ENCODE results near the gene GMEB2.
"Not testable (repeated sequence)": the region's sequence is repeated elsewhere in the genome, so short reads cannot be mapped to it uniquely, and the experiment has no call there.

GMEB2 gene

DNA sequence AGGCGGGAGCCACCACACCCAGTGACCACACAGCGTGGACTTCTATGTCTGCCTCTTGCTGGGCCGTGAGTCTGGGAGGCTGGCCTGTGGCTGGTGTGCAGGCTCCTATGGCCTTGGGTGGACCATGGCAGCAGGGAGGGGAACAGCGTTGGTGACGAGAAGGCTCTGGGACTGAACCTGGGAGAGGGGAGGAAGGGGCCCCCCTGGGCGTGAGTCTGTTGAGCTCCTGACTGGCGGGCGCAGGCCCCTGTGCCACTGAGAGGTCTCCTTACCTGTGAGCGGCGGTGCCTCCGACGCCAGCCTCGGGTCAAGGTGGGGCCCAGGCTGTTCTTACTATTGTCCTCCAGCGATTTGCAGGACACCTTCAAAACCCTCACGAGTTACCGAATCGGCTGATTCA, 40.1 kb downstream of the GMEB2 start:
- DNase-seq: no peak

DNA sequence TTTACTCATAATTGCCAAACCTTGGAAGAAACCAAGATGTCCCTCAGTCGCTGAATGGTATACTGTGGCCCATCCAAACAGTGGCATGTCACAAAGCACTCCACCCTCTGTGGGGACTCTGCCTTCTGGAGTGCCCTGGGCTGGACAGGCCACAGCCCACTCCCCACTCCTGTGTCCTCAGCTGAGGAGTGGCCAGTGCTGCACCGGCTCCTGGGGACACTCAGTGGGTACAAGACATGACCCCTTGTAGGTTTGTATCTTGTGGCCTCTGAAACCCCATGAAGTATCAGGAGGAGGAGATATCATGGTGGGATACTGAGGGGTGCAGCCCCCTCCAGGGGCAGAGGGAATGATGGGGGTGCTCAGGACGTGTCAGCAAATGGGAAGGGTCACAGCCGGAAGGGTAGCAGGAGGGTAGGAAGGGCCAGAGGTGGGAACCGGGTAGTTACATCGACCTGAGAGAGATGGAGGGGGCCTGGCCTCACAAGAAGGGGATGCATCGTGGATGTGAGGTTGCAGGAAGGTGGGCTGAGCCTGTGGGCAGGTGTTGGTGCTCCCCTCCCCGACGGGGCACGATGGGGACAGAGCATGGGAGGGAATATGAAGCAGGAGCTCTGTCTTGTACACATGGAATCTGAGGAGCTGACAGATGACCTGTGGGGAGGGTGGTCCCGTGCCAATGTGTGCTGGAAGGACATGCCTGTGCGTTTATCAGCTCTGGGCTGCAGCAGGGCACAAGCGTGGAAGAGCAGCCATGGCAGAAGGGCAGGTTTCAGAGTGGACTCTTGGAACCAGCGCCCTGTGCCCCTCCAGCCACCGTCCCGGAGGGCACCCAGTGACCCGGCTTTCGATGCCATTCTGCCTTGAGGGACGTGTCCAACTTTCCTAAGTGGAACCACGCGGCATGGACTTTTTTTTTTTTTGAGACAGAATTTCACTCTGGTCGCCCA, 41.0 kb downstream of the GMEB2 start:
- no peak for DNase-seq

DNA sequence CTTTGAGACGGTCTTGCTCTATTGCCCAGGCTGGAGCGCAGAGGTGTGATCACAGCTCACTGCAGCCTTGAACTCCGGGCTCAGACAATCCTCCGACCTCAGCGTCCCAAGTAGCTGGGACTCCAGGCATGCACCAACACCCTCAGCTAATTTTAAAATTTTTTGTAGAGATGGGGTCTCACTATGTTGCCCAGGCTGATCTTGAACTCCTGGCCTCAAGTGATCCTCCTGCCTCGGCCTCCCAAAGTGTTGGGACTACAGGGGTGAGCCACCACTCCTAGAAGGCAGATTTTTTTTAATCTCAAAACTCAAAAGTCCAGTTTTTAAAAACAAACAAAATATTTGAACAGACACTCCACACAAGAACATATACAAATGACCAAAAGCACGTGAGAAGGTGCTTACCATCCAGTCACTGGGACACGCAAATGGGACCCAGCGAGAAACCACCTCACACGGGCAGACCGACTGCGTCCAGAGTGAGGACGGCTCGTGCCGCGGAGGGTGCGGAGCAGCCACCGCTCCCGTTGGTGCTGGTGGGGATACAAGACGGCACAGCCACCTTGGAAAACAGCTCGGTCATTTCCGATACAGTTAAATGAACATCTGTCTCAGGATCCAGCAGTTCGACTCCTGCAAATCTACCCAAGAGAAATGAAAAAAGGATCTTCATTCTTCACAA, 44.4 kb downstream of the GMEB2 start:
- no peak for DNase-seq

DNA sequence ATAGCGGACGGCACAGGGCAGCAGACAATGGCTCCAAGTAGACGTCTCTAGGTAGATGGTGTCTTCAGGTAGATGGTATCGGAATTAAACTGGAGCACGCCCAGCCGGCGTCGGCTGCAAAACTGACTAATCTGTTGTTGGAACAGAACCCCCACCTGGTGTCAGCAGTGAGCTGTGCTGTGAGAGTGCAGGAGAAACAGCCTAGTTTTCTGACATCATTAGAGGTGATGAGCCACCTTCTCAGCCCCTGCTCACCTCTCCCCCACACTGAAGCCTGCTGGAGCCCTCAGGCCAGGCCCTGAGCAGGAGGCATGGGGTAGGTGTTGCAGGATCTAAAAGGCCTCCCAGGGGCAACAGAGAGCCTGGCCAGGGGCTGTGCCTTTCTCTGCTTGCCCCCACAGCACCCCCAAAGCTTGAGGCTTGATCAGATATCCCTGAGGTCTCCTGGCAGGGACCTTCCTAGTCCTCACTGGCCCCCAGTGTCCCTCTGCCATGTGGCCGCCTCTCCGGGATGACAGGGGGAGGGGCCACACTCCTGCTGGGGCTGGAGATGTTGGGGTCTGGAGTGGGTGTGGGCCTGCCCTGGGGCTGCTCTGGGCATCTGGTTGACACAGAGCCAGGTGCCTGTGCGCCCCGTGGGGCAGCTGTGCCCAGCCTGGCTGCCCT, 46.0 kb downstream of the GMEB2 start:
- DNase-seq: peak; percentile 68

DNA sequence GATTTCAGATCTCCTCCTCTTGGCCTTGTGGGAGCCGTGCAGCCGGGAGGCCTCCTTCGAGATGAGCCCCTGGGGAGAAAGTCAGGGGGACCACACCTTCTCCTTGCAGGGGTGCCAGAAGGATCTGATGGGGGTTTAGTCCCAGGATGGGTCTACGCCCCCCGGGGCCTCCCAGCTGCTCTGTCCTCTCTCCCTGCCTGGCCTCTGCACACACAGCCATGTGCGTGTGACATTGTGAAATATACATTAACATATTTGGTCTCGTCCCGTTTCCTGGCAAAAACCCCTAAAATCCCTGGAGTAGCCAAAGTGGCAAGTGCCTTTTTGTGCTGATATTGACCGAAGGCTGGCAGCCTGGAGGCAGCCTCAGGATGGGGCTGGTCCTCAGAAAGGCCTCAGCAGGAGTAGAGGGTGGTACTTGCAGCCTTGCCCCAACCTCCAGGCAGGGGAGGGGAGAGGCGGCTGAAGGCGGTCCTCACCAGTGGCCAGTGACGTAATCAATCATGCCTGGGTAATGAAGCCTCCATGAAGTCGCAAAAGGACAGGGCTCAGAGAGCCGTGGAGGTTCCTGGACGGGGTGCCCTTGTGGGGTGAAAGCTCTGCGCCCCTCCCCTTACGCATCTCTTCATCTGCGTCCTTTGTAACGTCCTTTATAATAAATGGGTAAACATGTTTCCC, 47.7 kb downstream of the GMEB2 start:
- no peak for DNase-seq

DNA sequence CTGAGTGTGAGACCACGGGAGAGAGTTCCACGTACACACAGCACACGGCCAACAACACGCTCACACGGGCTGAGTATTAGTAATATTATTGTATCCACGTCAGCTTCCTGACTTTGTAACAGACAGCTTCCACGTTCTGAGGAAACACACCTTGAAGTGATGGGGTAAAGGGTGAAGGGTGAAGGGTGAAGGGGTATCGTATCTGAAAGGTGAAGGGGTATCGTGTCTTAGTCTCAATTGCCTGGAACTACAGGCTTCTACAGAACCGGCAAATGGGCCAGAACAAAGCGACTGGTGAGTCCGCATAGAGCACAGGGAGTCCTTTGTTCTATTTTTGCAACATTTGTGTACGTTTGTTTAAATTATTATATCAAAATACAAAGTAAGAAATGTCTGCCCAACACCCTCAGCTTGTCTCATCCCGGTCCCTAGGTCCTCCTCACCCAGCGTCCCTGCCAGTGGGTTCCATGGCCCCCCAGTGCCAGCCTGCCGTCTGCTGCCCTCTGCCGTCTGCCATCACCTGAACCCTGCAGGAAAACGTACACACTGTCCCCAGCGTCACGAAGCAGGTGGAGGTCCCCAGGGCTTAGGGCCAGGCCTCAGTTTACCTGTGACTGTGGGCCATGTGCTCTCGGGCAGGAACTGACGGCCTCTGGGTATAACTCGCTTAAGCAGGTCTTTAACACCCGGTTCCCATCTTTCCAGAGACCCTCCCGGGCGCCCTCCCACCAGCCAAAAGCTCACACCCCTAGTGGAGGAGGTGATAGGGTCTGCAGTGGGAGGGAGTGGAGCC, 48.5 kb downstream of the GMEB2 start:
- no peak for DNase-seq

DNA sequence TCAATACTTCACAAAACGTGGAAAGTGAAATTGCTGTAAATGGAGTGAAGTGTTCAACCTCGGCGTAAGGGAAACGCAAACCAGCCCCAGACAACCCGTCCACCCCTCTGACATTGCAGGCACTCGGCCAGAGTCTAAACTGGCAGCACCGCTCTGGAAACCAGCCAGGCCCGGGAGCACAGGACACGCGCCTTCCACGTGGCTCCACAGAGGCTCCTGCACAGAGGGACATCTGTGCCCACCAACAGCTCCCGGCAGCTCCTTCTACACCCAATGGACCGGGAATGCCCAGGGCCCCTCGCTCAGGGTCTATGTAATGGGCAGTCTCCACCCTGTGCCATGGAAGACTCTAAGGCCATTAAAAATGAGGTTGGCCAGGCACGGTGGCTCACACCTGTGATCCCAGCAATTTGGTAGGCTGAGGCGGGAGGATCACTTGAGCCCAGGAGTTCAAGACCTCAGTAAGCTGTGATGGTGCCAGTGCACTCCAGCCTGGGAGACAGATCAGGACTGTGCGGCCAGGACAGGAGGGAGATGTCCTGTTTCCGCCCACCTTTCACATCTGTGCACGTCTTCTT, 49.5 kb downstream of the GMEB2 start:
- DNase-seq: no peak

DNA sequence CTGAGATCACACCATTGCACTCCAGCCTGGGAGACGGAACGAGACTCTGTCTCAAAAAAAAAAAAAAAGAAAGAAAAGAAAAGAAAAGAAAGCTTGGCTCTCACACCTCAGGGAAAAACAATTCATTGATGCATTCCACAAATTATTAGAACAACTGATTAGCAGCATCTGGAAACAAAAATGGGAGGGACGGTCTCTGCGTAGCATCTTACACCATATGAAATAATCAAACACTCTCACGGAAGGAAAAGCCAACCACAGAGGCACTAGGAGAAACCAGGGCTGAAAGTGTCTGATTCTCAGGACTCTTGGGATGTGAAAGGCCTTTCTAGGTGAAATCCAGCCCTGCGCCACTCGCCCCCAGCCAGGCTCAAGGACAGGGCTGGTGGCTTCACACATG, 50.6 kb downstream of the GMEB2 start:
- no peak for DNase-seq

DNA sequence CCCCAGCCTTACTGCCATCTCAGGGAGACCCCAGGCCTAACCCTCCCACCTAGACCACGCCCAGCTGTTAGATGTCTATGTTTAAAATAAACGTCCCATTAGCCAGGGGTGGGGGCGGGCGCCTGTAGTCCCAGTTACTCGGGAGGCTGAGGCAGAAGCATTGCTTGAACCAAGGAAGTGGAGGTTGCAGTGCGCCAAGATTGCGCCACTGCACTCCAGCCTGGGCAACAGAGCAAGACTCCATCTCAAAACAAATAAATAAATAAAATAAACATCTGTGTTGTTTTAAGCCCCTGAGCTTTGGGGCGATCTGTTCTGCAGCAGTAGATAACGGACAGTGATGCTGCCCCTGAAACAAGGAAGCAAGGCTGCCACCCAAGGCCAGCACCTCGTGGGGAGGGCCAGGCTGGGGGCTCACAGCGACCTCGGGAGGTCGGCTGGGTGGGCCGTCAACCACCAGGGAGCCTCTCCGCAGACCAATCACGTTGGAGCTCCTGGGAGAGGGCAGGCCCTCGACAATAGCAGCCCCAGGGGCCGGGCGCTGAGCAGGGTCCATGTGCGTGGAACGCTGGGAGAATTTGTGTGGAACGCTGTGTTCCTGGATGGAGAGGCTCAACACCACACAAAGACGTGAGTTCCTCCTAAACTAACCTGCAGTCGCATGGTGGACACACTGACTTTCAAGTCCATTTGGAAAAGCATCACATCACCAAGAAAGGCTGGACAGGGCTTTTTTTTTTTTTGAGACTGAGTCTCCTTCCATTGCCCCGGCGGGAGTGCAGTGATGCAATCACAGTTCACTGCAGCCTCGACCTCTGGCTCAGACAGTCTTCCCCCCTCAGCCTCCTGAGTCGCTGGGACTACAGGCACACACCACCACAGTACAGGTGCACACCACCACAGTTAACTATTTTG, 51.8 kb downstream of the GMEB2 start:
- DNase-seq: no peak

DNA sequence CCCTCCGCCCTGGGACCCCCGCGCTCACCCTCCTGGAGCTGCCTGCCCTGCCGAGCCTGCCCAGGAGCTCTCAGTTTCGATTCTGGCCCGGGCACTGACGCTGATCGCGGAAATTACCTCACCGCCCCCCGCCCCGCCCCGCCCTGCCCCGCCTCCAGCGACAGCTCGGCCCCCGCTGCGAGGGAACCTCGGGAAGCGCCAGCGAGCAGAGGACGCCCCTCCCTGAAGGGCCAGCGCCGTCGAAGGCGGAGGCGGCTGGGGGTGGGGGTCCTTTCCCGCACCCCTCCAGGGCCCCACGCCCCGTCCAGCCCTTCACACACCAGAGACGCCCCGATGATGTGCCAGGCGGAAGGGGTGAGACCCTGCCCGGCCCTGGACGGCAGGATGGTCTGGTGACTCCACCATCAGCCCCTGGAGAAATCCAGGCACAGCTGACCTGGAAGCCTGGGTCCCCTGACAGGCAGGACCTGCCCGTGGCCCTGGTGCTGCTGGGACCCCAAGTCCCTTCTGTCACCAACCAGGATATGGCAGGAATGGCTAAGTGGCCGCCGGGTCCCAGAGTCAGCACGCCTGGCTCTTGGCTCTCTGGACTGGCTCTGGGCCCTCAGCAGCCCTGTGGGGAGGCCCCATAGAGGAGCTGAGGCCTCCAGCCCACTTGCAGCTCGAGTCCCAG, 52.6 kb downstream of the GMEB2 start, which contains the start of gene HELZ2:
HELZ2 (minus strand) TSS at position 84 of the 673 bp plus-strand sequence. CDS start 1,854 bp downstream, outside the sequence.
- peak; percentile 49 for DNase-seq

DNA sequence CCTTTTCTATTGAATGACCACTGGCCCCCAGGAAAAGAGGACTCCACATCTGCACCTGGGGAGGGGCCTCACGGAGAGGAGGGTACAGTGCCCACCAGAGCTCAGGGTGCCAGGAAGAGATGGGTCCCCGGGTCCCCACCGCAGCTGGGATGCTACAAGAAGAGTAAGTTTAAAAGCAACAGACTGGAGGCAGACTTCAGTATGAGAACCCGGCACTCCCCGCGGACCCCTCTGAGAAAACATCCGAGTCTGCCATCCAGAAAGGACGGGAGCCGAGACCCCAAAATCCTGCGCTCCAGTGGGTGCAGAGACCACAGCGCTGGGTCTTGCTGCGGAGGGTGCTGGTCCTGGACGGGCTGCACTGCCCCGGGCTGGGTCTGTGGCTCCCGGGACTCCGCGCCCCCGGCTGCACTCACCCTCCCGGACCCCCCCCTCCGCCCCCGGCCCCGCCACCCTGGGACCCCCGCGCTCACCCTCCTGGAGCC, 53.2 kb downstream of the GMEB2 start:
- no peak for DNase-seq

DNA sequence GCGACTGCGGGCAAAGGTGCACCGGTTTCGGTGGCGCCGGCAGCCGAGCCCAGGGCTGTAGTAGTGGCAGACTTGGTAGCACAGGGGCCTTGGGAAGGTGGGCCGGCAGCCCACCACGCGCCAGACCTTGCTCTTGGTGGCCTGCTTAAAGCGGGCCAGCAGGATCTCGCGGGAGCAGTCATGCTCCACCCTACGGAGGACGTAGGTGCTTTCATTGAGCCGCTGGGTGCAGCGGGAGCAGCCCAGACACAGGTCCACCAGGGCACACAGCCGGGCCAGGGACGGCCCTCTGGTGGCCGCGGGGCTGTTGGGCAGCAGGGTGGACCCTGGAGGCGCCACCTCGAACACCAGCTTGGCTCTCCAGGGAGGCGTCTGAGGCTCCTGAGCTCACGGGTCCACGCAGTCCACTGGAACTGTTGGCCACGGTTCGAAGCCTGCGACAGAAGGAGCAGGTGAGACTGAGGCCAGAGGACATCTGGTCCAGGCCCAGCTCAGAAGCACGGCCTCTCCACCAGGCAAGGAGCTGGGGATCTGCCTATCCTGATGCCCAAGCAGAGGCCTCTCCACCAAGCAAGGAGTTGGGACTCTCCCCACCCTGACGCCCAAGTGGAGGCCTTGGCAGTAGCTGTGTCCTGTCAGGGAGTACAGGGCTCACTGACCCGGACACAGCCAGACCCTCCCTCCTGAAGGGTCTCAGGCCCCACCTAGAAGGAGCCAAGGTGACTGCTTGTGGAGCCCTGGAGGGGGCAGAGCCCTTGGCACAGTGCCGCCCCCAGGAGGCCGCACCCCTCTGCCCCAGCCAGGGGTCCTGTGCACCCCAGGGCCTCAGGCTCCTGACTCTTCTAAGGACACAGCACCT, 53.9 kb downstream of the GMEB2 start:
- no peak for DNase-seq

DNA sequence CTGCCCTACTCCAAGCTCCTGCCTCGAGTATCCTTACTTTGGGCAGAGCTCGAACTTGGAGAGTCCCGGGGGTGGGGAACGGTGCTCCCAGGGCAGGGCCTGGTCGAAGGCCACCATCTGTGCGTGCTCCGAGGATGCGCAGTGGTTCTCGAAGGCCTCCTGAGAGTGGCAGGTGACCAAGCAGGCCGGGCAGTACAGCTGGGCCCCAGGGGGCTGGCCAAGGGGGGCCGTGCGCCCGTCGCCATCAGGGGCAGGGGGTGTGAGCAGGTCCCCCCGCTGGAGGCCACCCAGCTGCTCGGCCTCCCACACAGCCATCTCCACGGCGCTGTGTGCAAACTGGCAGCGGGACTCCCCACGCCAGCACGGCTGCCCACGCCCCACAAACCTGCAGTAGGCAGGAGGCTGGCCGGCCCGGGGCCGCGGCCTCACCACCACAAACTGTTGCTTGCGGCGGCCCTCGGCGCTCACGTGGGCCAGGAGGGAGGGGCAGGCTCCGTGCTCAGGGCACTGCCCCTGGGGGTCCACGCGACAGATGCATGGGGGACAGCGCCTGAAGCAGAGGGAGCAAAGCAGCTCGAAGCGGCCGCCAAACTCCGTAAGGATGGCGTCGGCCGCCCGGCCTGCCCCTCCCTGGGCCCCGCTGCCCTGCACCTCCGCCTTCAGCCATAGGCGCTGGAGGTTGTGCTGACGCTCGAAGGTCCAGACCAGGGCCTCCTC, 54.7 kb downstream of the GMEB2 start:
- DNase-seq: no peak

DNA sequence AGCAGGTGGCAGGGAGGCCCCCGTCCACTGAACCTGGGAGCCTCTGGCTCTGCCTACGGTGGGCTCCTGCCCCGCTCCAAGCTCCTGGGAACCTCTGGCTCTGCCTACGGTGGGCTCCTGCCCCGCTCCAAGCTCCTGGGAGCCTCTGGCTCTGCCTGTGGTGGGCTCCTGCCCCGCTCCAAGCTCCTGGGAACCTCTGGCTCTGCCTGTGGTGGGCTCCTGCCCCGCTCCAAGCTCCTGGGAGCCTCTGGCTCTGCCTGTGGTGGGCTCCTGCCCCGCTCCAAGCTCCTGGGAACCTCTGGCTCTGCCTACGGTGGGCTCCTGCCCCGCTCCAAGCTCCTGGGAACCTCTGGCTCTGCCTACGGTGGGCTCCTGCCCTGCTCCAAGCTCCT, 55.8 kb downstream of the GMEB2 start:
- DNase-seq: not testable (repeated sequence)

DNA sequence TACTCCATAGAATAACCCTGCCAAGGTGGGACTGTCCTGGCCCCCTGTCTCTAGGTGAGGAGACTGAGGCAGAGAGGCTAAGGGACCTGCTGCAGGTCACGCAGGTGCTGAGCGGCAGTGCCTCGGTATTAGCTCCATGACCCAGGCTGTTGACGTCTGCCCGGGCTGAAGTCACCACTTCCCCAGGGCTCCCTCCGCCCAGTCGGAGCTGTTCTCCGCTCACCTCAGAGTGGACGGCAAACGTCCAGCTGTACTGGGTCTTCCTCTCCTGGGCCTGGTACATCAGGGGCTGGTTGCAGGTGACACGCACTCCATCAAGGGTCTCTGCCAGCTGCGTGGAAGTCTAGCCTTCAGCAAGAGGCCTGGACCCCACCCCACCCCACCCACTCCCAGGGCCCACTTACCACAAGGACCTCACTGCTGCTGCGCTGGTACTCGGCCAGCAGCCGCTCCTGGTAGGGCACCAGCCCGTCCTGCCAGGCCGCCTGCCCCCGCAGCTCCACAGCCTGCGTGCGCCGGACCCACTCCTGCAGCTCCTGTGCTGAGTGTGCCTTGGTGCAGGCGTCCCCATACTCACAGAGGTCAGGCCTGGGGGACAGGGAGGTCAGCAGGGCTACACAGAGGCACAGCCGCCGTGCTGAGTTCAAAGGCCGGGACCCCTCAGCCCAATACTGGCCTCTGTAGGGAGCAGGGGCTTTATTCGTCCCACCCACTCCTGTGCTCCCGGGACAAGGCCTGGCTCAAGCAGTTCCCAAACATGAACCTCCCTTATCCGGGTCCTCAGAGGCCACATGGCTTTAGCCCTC, 56.4 kb downstream of the GMEB2 start:
- no peak for DNase-seq

DNA sequence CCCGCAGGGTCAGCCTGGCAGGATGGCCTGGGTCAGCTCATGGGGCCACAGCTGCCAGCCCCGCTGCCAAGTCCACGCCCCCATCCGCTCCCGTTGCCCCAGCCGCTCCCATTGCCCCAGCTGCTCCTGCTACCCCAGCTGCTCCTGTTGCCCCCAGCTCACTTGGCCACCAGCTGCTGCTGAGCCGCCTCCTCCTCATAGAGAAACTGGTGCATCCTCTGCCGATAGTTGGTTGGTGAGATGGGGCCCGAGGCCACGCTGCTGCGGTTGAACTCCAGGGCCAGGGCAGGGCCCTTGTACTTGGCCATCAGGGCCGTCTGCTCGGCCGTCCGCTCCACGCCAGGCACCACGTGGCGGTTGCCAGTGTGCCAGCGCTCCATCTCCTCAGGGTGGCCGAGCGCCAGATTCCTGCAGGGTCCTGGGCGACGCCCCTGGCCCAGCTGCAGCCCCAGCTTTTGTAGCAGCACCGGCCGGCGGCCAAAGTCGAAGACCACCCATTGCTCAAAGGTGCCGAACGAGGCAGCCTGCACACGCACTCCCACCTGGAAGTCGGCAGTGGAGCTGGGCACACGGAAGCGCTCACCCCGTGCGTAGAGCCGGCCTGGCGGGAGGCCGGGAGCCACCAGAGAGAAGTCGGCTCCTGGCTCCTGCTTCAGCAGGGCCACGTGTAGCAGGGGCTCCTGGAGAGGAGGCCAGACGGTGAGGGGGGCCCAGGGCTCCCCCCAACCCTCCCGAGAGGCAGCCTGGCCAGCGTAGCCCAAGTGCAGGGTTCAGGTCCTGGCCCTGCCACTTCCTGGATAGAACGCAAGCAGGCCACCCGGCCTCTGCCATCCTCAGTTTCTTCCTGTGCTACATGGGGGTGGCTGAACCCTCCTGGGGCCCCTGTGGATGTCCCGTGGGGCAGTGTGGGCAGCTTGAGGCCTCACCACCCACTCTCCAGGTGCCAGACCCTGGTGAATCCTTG, 57.6 kb downstream of the GMEB2 start:
- DNase-seq: no peak
